NCI-H2029 (cell line): ENCODE measurements around the gene PMM2.
"Not testable (repeated sequence)": the region's sequence is repeated elsewhere in the genome, so short reads cannot be mapped to it uniquely, and the experiment has no call there.

ENCODE experiments used
- DNase-seq: peaks from one replicate; lab custom pipeline; 2025; lab: John Stamatoyannopoulos, UW

The PMM2 gene

DNA sequence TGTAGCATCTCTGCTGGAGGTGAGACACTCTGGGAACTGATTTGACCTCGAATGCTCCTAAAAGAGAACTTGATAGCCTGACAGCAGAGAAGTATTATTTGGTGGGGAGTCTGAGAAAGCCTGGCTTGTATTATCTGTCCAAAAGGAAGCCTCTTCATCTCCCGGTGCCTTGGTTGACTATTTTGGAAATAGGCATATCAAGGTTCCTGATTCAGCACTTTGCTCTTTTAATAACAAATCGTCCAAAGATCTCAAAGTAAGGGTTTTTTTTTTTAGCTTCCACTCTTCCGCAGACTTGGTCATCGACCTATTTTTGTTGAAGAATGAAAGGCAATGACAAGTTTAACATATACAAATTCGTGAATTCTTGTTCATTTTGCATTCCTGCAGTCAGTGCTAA is 15.0 kb upstream of the PMM2 start:
- no peak for DNase-seq

DNA sequence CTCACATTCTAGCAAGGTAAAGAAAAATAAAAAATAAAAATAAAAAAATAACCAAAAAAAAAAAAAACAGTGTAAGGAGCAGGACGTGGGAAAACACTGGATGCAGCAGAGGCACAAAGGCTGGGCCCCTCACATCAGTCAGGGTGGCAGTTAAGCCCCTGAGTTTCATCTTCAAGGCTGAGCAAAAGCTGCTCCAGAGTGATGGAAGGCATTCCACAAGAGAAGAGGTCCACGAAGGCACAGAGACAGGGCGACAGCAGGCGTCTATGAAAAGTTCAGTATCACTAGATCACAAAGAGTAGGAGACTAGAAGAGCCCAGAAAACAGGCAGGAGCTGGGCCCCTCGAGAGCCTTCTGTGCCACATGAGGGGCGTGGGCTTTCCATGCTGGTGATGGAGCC is 12.2 kb upstream of the PMM2 start:
- DNase-seq: no peak

DNA sequence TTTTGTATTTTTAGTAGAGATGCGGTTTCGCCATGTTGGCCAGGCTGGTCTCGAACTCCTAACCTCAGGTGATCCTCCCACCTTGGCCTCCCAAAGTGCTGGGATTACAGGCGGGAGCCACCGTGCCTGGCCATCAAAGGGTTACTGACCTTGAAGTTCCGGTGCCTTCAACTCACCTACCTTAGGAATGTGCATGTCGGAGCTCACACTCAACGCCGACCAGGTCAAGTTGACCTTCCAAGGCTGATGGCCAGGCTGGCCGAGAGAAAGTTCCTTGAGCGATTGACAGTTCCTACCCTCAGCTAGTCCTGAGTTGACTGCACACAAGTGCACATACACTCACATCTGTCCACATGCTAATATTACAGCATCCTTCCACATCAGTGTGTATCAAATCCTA is 11.3 kb upstream of the PMM2 start:
- not testable (repeated sequence) for DNase-seq

DNA sequence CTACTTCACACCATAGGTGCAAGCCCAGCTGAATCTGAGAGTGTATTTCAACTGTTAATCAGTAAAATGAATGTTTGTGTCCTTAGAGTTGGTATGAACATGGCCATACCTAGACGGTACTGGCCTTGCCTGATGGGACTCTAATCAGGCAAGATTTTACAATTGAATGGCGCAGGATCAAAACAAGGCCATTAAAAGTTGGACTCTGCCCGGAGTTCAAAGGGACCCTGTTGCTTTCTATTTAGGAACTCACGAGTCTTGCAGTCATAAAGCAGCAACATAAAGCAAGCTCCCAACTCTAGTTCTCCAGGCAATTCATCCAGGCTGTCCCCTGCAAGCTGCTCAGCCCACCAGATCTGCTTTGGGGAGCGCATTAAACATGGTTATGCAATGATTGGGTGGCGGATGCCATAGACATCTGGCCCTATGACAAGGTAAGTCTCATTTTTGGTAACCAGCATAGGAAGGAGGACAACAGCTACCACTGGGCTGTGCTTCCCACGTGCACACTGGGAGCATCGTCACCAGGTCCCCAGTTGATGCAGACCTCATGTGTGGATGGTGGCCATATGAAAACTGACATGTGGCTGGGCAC is 9.0 kb upstream of the PMM2 start:
- DNase-seq: no peak

DNA sequence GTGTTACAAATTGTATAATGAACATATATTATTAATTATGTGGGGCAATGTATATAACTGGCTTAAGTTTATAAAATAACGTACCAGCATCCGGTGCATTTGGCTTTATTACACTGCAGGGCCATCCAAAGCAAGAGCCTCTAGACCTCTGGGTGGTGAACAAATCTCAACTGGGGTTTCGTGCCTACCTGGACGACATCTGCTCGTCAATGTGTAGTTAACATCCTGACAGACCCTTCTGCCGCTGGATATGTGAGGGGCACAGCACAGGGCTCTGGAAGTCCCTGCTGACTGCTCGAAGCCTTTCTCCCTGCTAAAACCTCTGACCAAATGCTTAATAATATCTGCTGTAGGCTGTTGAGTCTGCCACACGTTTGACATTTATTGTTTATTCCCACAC is 2.5 kb upstream of the PMM2 start:
- DNase-seq: no peak

DNA sequence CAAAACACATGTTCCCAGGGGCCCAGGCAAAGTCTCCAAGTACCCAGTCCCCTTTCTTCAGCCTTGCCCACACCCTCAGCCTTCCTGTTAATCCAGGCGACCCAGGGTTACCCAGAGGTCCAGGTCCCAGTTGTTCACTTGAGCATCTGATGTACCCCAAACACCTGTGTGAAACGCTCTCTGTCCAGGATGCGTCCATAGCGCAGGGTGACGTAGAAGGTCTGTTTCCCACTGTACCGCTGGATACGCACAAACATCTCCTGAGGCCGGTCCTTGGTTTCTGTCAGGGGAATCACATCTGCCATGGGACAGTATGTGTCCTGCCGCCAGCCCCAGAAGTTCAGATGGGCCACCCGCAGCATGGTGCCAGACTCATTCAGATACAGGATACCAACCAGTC is 1.8 kb upstream of the PMM2 start:
- DNase-seq: no peak

DNA sequence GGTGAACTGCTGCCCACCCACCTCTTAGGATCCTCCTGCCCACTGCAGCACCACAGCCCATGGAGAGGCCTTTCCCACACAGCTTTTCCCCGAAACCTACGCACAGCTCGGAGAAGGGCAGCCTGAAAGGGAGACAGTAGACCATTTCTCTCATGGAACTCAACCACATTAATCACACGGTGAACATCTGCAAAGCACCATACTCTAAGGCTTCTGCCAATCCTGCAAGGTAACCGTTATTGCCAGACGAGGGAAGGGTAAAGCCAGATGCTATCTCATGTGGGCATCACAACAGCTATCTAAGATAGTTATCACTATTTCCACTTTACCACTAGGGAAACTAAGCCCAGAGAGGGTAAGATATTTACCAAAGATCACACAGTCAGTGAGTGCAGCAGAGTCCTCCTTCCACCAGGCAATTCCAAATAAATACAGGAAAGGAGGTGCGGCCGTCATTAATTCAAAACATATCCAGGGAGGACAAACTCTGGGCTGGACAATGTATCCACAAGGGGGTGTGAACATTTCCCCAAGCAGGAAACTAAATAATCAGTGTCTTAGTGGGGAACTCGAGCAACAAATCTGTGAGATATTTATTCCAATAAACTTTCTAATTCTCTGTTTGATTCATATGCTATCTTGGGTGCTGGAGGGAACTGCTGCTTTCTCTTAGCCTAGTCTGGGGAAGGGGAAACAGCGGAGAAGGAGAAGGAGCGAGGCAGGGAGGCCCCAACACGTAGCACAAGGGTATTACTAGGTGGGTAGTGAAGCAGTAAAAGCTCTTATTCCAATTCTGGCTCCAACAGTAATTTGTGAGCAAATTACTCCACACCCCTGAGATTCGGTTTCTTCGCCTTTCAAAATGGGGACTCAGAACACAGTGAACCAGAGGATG is 923 bp upstream of the PMM2 start:
- DNase-seq: no peak

DNA sequence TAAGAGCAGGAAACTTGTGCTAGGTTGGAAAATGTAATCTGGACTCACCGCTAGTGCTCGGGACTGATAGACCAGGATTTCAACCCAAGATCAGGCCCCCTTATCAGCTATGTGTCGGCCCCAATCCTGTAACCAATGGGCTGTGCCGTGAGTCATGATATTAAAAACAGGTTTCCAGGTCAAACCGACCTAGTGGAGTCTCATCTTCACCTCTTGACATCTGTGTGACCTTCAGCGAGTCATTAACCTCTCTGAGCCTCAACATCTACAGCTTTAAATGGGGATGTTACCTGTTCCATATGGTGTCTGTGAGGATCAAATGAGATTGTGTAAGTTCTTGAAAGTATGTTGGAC is 512 bp downstream of the PMM2 start:
- no peak for DNase-seq

DNA sequence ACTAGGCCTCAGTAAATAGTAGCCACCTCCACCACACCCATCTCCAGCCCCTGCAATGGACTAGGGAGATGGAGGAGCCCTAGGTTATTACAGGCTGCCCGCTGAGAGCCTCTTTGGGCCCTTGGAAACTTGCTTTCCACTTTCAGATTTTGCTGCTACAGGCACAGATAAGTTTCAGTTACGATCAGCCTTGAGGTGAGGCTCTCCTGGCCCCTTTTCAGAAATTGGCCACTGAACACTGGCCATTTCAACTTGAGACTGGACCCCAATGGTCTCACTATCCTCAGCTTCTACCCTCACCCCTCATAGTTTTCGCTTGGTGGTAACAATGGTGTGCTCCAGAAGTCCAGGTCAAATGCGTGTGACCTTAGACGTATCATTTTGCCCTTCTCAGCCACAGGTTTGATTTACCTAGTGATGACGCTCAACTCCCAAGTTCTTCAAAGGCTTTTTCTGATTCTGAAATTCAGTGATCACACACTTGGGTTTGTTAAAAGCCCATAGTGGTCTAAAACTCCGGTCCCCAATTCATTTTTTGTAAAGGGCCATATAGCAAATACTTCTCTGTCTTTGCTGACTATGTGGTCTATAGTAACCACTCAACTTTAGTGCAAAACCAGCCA is 1.0 kb downstream of the PMM2 start:
- no peak for DNase-seq

DNA sequence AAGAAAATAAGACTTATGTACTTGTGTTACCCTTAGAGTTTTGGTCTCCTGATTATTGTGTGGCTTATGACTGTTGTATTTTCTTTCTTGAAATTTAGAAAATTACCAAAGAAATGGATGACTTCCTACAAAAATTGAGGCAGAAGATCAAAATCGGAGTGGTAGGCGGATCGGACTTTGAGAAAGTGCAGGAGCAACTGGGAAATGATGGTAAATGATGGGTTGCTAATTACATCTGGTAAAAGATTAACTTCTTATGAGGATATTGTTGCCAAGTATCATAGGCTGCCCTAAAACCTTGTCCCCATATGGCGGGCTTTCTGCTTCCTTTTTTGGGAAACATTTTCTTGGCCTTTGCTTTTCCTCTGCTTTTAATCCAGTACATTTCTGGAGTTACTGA is 4.1 kb downstream of the PMM2 start:
- no peak for DNase-seq

DNA sequence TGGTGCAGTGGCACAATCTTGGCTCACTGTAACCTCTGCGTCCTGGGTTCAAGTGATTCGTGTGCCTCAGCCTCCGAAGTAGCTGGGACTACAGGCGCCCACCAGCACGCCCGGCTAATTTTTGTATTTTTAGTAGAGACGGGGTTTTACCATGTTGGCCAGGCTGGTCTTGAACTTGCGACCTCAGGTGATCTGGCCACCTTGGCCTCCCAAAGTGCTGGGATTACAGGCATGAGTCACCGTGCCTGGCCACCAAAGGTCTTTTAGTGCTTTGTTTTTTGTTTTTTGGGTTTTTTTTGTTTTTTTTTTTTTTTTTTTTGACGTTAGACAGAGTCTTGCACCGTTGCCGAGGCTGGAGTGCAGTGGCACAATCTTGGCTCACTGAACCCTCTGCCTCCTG is 6.1 kb downstream of the PMM2 start:
- not testable (repeated sequence) for DNase-seq

DNA sequence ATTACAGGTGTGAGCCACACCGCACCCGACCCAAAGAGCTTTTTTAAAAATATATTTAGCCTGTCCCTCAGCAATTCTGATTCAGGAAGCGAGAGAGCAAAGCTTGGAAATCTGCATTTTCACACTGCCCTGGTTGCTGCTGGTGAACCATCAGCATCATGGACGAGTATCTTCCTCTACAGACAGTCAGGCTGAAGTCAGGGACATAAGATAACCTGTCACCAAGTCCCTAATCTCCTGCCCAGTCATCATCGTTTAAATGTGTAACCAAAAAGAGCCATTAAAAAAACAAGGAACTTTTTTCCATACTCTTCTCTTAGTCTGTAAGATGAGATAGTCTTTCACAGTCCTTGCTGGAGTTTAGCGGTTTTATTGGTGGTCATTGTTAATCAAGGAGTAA is 6.7 kb downstream of the PMM2 start:
- DNase-seq: no peak

DNA sequence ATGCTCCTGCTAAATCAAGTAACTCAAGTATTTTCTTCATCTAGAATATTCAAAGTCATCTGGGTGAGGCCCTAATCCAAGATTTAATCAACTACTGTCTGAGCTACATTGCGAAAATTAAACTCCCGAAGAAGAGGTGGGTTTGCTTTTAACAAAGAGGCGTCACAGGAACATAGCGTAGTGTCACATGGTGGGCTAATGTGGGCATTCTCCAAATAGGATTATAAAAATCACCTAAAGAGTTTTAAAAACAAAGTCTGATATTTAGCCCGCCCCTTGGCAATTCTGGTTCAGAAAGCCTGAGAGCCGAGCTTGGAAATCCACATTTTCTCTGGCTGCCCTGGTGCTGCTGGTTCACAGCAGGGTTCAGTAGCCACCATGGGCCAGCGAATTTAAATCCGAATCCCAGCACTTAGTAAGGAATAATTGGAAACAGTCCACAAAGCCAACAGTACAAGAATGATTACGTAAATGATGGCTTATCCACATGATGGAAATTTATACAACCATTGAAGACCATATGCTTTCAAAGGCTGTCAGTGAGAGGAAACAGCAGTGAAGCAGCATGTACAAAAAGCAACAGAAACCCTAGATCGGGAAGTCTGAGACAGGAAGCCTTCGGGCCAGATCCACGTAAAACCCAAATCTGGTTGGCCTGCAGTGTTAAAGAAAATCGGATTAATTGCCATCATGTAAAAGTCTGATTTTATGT is 8.8 kb downstream of the PMM2 start:
- DNase-seq: no peak

DNA sequence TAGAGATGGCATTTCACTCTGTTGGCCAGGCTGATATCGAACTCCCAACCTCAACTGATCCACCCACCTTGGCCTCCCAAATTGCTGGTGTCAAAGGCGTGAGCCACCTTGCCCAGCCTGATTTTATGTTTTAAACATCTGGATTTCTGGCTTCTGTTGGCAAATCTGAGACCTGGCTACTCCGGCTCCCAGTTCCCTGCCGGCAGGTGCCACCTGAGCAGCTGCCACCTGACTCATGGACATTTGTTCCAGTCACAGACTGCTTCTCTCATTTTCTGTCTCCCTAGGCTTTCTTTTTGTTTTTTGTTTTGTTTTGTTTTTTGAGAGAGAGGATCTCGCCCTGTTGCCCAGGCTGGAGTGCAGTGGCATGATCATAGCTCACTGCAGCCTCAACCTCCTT is 9.6 kb downstream of the PMM2 start:
- no peak for DNase-seq

DNA sequence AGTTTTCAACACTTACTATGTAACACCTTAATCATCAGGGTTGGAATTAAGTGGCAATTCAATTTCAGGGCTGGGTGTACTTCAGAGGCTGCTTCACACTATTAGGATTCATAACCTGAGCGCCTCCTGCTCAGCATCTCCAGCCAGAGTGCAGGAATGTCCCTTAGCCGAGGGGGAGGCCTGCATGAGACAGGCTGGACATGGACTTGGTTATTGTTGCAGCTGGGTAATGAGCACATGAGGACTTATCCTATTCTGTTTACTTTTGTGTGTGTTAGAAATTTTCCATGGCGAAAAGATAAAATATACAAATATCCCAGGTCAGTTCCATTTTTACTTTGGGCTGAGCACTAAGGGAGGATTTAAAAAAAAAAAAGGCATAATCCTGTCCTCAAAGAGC is 10.4 kb downstream of the PMM2 start:
- no peak for DNase-seq

DNA sequence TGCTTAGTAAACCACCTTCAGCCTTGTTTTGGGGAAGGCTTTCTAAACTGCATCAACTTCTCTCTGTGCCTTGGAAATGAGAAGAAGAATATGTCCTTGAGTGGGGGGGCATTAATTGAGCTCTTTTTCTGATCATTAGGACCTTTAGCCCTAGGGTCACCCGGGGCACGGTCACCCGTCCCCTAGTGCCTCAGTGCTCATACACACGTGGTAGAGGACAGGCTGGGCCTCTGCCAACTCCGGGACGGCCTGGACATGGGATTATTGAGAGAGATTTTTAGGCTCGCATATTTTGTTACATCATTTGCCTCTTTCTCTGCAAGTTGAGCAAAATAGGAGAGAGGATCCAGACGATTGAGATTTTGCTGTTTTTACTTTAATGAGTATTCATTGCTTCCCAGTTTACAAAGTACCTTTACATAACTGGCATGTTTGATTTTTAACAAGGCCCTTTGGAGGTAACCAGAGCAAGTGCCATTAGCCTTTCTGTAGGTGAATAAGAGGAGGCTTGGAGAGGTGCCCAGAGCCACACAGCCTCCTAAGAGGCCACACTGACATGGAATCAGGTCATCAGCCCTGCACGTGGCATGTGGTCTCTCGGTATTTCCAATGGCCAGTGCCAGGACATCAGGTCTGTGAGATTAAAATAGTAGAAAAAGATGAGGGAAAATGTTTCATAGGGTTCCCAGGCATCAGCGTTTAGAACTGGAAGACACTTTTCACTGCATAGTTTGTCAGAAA is 11.1 kb downstream of the PMM2 start:
- no peak for DNase-seq

DNA sequence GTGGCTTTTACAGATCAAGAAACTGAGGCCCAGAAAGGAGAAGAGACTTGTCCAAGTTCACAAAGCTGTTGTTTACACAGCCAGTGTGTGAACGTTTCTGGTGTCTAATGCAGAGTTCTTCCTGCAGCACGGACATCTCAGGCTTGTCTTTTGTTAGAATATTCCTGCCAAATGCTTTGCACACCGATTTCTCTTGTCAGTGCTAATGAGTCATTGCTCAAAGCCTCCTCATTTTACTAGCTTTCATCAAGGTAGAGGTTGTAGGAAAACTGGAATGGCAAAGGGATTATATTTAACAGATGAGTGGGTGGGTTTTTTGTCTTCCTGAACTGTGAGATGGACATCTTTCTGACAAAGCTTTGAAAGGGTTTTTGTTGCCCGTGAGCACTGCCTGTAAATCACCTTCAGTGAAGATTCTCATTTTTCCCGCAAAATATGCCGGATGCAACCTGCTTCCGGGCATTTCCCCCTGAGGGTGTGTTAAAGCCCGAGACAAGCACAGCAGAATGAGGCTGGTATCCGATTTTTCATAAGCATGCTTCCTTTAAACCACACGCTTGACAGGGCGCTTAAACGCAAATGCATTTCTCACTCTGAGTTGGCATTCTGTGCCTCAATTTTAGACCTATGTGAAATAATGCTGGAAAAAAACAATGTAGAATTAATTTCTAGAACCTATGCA is 14.7 kb downstream of the PMM2 start:
- no peak for DNase-seq

DNA sequence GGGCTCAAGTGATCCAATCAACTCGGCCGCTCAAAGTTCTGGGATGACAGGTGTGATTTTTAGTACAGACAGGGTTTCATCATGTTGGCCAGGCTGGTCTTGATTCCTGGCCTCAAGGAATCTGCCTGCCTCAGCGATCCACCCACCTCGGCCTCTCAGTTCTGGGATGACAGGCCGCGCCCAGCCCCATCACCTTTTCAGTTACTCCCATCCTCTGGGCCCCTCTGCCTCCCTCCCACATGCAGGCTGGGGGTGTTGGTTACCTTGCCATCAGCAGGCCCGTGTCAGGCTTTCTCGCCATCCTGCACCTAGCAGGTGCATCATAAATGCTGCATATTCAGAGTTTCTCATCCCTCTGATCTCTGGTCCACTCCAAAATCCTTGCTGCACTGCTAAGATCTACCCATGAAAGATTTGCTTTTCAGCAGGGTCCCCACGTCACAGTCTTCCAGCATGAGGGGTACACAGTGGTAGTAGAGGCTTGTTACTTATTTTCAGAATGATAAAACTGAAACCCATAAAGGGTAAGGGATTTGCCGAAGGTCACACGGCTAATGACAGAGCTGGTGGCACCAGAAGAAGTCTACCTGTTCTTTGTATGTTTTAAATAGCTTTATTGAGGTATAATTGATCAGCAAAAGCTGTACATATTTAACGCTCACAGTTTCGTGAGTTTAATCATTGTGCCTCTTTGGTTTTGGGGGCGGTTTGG is 16.6 kb downstream of the PMM2 start:
- no peak for DNase-seq

DNA sequence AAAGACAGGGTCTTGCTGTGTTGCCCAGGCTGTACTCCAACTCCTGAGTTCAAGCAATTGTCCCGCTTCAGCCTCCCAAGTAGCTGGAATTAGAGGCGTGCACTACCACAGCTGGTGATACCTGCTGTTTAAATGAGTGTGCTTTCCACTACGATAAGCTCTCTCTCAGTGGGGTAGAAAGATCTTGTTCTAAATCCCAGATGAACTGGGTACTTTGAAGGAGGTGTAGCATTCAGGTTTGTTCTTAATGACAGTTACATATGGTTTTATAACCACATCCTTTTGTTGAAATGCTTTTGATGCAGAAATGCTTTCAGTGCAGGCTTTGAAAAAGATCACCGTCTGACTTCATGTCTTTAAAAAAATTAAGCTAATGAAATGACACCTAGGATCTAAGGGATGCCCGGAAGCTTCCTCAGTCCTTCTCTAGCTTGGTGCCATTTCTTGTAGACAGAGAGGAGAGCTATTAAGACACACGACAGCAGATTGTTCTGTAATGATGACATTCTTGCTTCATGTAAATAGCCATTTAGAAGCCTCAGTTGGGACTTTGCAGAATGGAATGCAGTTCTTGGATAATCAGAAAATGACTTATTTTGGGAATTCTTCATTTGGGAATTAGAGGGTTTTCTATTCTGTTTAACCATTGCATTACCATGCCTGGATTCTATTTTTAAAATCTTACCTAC is 19.5 kb downstream of the PMM2 start:
- no peak for DNase-seq
